Activated T-cell treated with anti-CD3 and anti-CD28 coated beads for 48 hours (primary cell): Measurements from ENCODE around the gene NGRN.

ENCODE experiments used
- DNase-seq: peaks from one replicate; pipeline ENCODE4 v3.0.0-alpha.2; 2020; ENCODE audit warnings: low read depth

Gene NGRN

DNA sequence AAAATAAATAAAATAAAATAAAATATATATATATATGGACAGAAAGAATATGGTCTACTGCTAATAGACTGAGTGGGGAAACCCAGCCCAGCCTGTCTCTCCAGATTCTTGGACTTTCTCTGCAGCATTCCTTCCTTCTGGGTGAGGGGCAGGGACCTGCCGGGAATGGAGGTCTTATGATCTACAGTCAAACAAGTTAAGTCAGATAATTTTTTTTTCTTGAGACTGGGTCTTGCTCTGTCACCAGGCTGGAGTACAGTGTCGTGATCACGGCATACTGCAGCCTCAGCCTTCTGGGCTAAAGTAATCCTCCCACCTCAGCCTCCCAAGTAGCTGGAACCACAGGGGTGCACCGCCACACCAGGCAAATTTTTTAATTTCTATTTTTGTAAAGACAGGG lies 53.1 kb downstream of the NGRN start:
- DNase-seq: no peak

DNA sequence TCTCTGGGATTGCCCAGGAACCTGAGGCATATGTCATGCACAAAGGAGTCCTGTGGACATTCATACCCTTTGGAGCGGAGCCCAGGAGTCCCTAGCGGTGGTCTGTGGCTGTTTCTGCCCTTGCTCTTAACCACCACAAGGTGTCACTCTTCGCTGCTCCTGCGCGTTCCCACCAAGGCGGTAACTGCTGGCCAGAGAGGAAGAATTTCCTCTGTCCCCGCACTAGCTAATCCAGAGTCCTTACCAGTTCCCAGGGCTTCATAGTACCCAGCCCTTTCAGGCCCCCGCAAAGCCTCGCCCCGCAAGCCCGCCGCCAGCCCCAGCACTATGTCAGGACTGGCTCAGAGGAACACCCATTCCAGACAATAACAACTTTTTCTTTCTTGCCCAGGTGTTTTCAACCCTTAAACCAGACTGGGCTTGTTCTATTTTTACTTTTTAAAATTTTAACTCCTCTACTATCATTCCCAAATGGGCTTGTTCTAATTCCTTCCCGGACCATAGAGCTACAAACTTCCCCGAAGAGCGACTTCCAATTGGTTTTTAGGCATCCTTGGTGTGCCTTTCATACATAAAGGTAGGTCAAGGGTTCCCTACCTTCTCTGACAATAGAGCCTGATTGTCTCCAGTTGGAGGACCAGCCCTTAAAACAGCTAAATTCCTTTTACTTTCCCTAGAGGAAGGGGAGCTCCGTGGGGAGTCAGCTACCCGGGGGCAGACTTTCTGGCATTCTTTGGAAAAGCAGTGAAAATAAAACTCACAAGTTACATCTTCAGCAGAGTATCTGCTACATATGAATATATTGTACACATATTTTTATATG lies 54.8 kb downstream of the NGRN start:
- DNase-seq: peak; percentile 52

DNA sequence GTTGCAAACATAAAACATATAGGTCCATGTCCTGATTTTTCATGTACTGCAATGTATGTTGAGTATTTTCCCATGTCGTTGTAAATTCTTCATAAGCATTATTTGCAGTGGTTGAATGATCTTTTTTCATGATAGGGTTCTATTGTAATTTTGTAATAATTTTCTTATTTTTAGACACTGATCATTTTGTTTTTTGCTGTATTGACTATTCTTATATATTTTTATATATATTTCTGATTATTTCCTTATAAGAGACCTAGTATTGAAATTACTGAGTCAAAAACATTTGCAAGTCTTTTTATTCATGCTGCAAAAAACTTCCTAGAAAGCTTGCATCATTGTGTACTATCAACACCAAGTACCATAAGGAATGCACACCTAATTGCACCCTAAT lies 55.4 kb downstream of the NGRN start:
- DNase-seq: no peak
